H1 (cell line): ENCODE measurements around the gene INHA. TPM values are rescaled to one million over a fixed set of nuclear protein-coding genes. Genes with fewer than 3 reads are reported as not detected.

ENCODE experiments used
- CTCF ChIA-PET: fragments of 300-600 bp; sonication (Branson Sonifier 250); formaldehyde crosslinking; loops from one replicate; lab custom pipeline; 2021; ENCODE audit not compliant: partially characterized antibody; lab: Charles Lee
- POLR2A ChIA-PET: fragments of 300-600 bp; sonication (Branson Sonifier 250); formaldehyde crosslinking; loops from one replicate; lab custom pipeline; 2021; ENCODE audit warnings: inconsistent platforms; ENCODE audit not compliant: partially characterized antibody; lab: Charles Lee
- DNase-seq, 2 experiments: peaks; one replicate each; pipeline versions ENCODE4 v3.0.0 to v3.0.0-alpha.2; 2010 to 2022; ENCODE audit warnings: low spot score in 2 of 2, low read depth in 1 of 2, mixed read lengths in 1 of 2
- FAIRE-seq: peaks from 2 replicates; lab custom pipeline; 2011; peaks lifted over from hg19 to GRCh38; lab: Jason Lieb, UNC
- H2AFZ ChIP-seq: 2 replicates; pipeline ENCODE4 v1.8.1; 2012; ENCODE audit warnings: low read length, inconsistent platforms
- H2AK5ac ChIP-seq: 2 replicates; pipeline ENCODE4 v1.6.1; 2013; ENCODE audit warnings: low read depth, low read length
- H2BK120ac ChIP-seq: replicated peaks from 2 replicates; pipeline ENCODE3; 2013; ENCODE audit warnings: low read depth, low read length, inconsistent platforms
- H2BK12ac ChIP-seq: 2 replicates; pipeline ENCODE4 v1.6.1; 2013; ENCODE audit warnings: low read depth, low read length
- H2BK15ac ChIP-seq: 2 replicates; pipeline ENCODE4 v1.6.1; 2013; ENCODE audit warnings: low read length
- H2BK20ac ChIP-seq: 2 replicates; pipeline ENCODE4 v1.6.1; 2013; ENCODE audit warnings: low read length
- H2BK5ac ChIP-seq: 2 replicates; pipeline ENCODE4 v1.6.1; 2013; ENCODE audit warnings: low read depth, low read length
- H3K14ac ChIP-seq: 2 replicates; pipeline ENCODE4 v1.6.1; 2013; ENCODE audit warnings: inconsistent platforms; ENCODE audit not compliant: insufficient read length
- H3K18ac ChIP-seq: 2 replicates; pipeline ENCODE4 v1.6.1; 2013; ENCODE audit warnings: low read length; ENCODE audit errors: extremely low read depth
- H3K23ac ChIP-seq: 2 replicates; pipeline ENCODE4 v1.6.1; 2013; ENCODE audit warnings: inconsistent platforms; ENCODE audit not compliant: insufficient read length
- H3K23me2 ChIP-seq: 2 replicates; pipeline ENCODE4 v1.6.1; 2013; ENCODE audit warnings: low read depth, low read length
- H3K27ac ChIP-seq: 2 replicates; pipeline ENCODE4 v1.6.1; 2011; ENCODE audit warnings: low read depth, low read length, inconsistent platforms
- H3K27me3 ChIP-seq, 4 experiments: replicated peaks in 1 of 4; 1 replicate in 1 of 4; 2 replicates in 3 of 4; pipeline versions ENCODE4 v1.6.1 to v1.8.1; 2011 to 2013; ENCODE audit warnings: low read length in 3 of 4, mild to moderate bottlenecking in 3 of 4, inconsistent platforms in 2 of 4, mixed read lengths in 2 of 4, moderate library complexity in 1 of 4; ENCODE audit not compliant: control insufficient read depth in 3 of 4, insufficient read depth in 3 of 4; ENCODE audit errors: extremely low read depth in 1 of 4
- H3K36me3 ChIP-seq, 4 experiments: 2 replicates each; pipeline versions ENCODE4 v1.6.1 to v1.8.1; 2011 to 2013; ENCODE audit warnings: mild to moderate bottlenecking in 4 of 4, low read length in 3 of 4, moderate library complexity in 2 of 4, control low read depth in 1 of 4, inconsistent platforms in 1 of 4; ENCODE audit not compliant: insufficient read depth in 4 of 4, control insufficient read depth in 2 of 4
- H3K4ac ChIP-seq: replicated peaks from 2 replicates; pipeline ENCODE3; 2013; ENCODE audit warnings: low read length, low read depth, mixed read lengths, inconsistent platforms; ENCODE audit not compliant: insufficient read length
- H3K4me1 ChIP-seq, 4 experiments: replicated peaks in 1 of 4; 1 replicate in 1 of 4; 2 replicates in 3 of 4; pipeline versions ENCODE4 v1.6.1 to v1.8.1; 2011 to 2013; ENCODE audit warnings: low read length in 3 of 4, inconsistent platforms in 2 of 4, mixed read lengths in 1 of 4; ENCODE audit not compliant: insufficient read depth in 4 of 4, control insufficient read depth in 3 of 4
- H3K4me2 ChIP-seq, 2 experiments: 2 replicates each; pipeline versions ENCODE4 v1.6.1 to v1.8.1; 2011 to 2013; ENCODE audit warnings: low read depth in 2 of 2, low read length in 2 of 2, control low read depth in 1 of 2, inconsistent platforms in 1 of 2, mild to moderate bottlenecking in 1 of 2; ENCODE audit not compliant: insufficient read depth in 1 of 2
- H3K4me3 ChIP-seq, 4 experiments: fragments of 200-600, 300-600 bp in 1 of 4; sonication (generic), shearing (Covaris generic), sonication (Bioruptor Twin) in 1 of 4; 2 replicates each; pipeline versions ENCODE4 v1.5.1 to v1.8.1; 2011 to 2016; ENCODE audit warnings: low read length in 4 of 4, low read depth in 3 of 4, control low read depth in 2 of 4, inconsistent platforms in 2 of 4, mild to moderate bottlenecking in 2 of 4, mixed read lengths in 1 of 4, moderate library complexity in 1 of 4; ENCODE audit not compliant: insufficient read depth in 2 of 4; ENCODE audit errors: extremely low read depth in 1 of 4
- H3K56ac ChIP-seq: replicated peaks from 2 replicates; pipeline ENCODE3; 2013; ENCODE audit warnings: low read depth, mild to moderate bottlenecking, mixed read lengths, low read length, inconsistent platforms; ENCODE audit not compliant: insufficient read length
- H3K79me1 ChIP-seq: 2 replicates; pipeline ENCODE4 v1.6.1; 2013; ENCODE audit warnings: low read depth, low read length, control low read depth
- H3K79me2 ChIP-seq, 2 experiments: 2 replicates each; pipeline versions ENCODE4 v1.6.1 to v1.8.1; 2012 to 2013; ENCODE audit warnings: low read length in 2 of 2, mild to moderate bottlenecking in 2 of 2, inconsistent platforms in 1 of 2; ENCODE audit not compliant: insufficient read depth in 2 of 2, control insufficient read depth in 1 of 2
- H3K9ac ChIP-seq, 4 experiments: replicated peaks in 1 of 4; 1 replicate in 1 of 4; 2 replicates in 3 of 4; pipeline versions ENCODE4 v1.6.1 to v1.8.1; 2011 to 2013; ENCODE audit warnings: low read depth in 3 of 4, low read length in 3 of 4, control low read depth in 2 of 4, mild to moderate bottlenecking in 2 of 4, moderate library complexity in 2 of 4, inconsistent platforms in 1 of 4; ENCODE audit errors: extremely low read depth in 1 of 4
- H3K9me3 ChIP-seq, 2 experiments: 2 replicates each; pipeline versions ENCODE4 v1.6.1 to v1.8.1; 2012 to 2013; ENCODE audit warnings: mild to moderate bottlenecking in 2 of 2, moderate library complexity in 2 of 2, control low read depth in 1 of 2, inconsistent platforms in 1 of 2, low read depth in 1 of 2, low read length in 1 of 2, mixed read lengths in 1 of 2; ENCODE audit not compliant: insufficient read depth in 2 of 2
- H4K20me1 ChIP-seq, 2 experiments: replicated peaks in 1 of 2; 2 replicates each; pipeline versions ENCODE3 to v1.8.1; 2011 to 2013; ENCODE audit warnings: inconsistent platforms in 2 of 2, low read length in 2 of 2, mild to moderate bottlenecking in 1 of 2; ENCODE audit not compliant: insufficient read depth in 2 of 2, control insufficient read depth in 1 of 2
- H4K5ac ChIP-seq: 2 replicates; pipeline ENCODE4 v1.6.1; 2013; ENCODE audit warnings: low read length, low read depth, mixed read lengths, inconsistent platforms; ENCODE audit not compliant: insufficient read length
- H4K8ac ChIP-seq: 2 replicates; pipeline ENCODE4 v1.8.0; 2013; ENCODE audit warnings: mild to moderate bottlenecking, moderate library complexity, low read length, inconsistent platforms; ENCODE audit not compliant: insufficient read depth; ENCODE audit errors: extremely low read depth
- H4K91ac ChIP-seq: replicated peaks from 2 replicates; pipeline ENCODE3; 2013; ENCODE audit warnings: low read length, mixed read lengths, inconsistent platforms; ENCODE audit not compliant: insufficient read length
- BRCA1 ChIP-seq: IDR thresholded peaks from 2 replicates; pipeline ENCODE4 v1.6.1; 2012; ENCODE audit warnings: low read depth, low read length, improper control_type of control experiment
- CBX5 ChIP-seq: fragments of 300-800, 300-1000 bp; sonication (generic); IDR thresholded peaks from 2 replicates; pipeline ENCODE4 v1.7.1; 2016; ENCODE audit warnings: antibody characterized with exemption, low read length, low read depth
- HDAC6 ChIP-seq: IDR thresholded peaks from one replicate; pipeline ENCODE4 v1.7.1; 2012; ENCODE audit warnings: low read depth, mild to moderate bottlenecking, inconsistent platforms, low read length, moderate library complexity
- KDM1A ChIP-seq: fragments of 200-600, 300-600 bp; sonication (generic); IDR thresholded peaks from 2 replicates; pipeline ENCODE4 v1.7.1; 2016; ENCODE audit warnings: mild to moderate bottlenecking, low read length, borderline replicate concordance
- RAD21 ChIP-seq, 2 experiments: IDR thresholded peaks in 1 of 2; conservative IDR thresholded peaks in 1 of 2; 2 replicates each; pipeline ENCODE4 v1.6.1; 2011; ENCODE audit warnings: low read depth in 2 of 2, low read length in 2 of 2, improper control_type of control experiment in 1 of 2, inconsistent platforms in 1 of 2, mild to moderate bottlenecking in 1 of 2, moderate library complexity in 1 of 2
- SAP30 ChIP-seq: fragments of 300-600 bp; sonication (generic); IDR thresholded peaks from 2 replicates; pipeline ENCODE4 v1.7.1; 2012; ENCODE audit warnings: low read length, moderate library complexity, mild to moderate bottlenecking, inconsistent platforms; ENCODE audit not compliant: insufficient read depth, insufficient replicate concordance
- SIN3A ChIP-seq, 2 experiments: IDR thresholded peaks in 1 of 2; conservative IDR thresholded peaks in 1 of 2; 2 replicates each; pipeline ENCODE4 v1.6.1; 2011 to 2012; ENCODE audit warnings: low read length in 2 of 2, improper control_type of control experiment in 1 of 2, low read depth in 1 of 2, mild to moderate bottlenecking in 1 of 2
- SIX5 ChIP-seq: IDR thresholded peaks from 2 replicates; pipeline ENCODE4 v1.6.1; 2011; ENCODE audit warnings: mild to moderate bottlenecking, low read depth, low read length
- SP1 ChIP-seq: IDR thresholded peaks from 2 replicates; pipeline ENCODE4 v1.6.1; 2011; ENCODE audit warnings: low read depth, low read length
- SUZ12 ChIP-seq: fragments of 200-600 bp; sonication (generic); IDR thresholded peaks from 2 replicates; pipeline ENCODE4 v1.6.1; 2012; ENCODE audit warnings: mild to moderate bottlenecking, inconsistent platforms, low read length, moderate library complexity, mixed read lengths
- WGBS, 2 experiments: shearing (Covaris generic) in 1 of 2; methylation state at CpG; one replicate each; pipeline versions ENCODE4 v1.1.6 to v1.1.7; 2013 to 2015; ENCODE audit warnings: low lambda C conversion rate in 2 of 2, mixed read lengths in 2 of 2, inconsistent platforms in 1 of 2, low coverage in 1 of 2, missing lambda C conversion rate in 1 of 2; ENCODE audit not compliant: insufficient replicate concordance in 2 of 2, insufficient coverage in 1 of 2, insufficient read length in 1 of 2; ENCODE audit errors: extremely low coverage in 1 of 2, missing lambda C conversion rate in 1 of 2; 5-methylcytosine and 5-hydroxymethylcytosine counted together
- polyA plus RNA-seq, 7 experiments: library from polyadenylated mRNA; depleted of rRNA in 3 of 7; stranded (reverse) in 5 of 7; unstranded in 2 of 7; fragments of >200 nt in 5 of 7; fragments of 200-250 nt in 2 of 7; gene quantifications; 1 replicate in 5 of 7; 2 replicates in 1 of 7; 4 replicates in 1 of 7; pipeline versions ENCODE4 v1.2.1 to v1.2.3, GENCODE V29; 2011 to 2013; ENCODE audit warnings: missing spikeins in 2 of 7, mixed read lengths in 2 of 7
- total RNA-seq: library from RNA; stranded (reverse); fragmentation: NEBNext Ultra II Directional; extraction: Animal tissue kit (Norgen Biotek cat#: 25700); gene quantifications from 2 replicates; pipeline ENCODE4 v1.2.1, GENCODE V29; 2021

Gene INHA
- total and polyA plus RNA-seq, 2 of the 8 experiments (the other 6 are each of a cell fraction or from before 2014, with no cell fraction given): 0.65 to 2.7 TPM

GRCh38 chr2:219560037-219560892, 11.8 kb upstream of the INHA start:
- Histone ChIP-seq H3K9me3 (no peaks in the 10 kb centered on the region), H2BK5ac (peak overlapping the region; percentile 97), H4K20me1 (peaks cover 0 to 2% of the 10 kb centered on the region in 2 experiments), H4K8ac (peak overlapping the region; percentile 47; the same call in 1 of the 2 replicates), H3K18ac (peak overlapping the region; percentile 95; the same call in 1 of the 2 replicates), H2AFZ (no peak overlapping the region), H4K91ac (peak overlapping the region; percentile 92), H3K4me3 (no peak overlapping the region), H3K4me2 (no peak overlapping the region; a peak in 1 of 4 replicates), H2BK120ac (peak overlapping the region; percentile 65), H3K23me2 (no peaks in the 10 kb centered on the region), H3K9ac (no peak overlapping the region; a peak in 1 of 7 replicates), H3K27me3 (no peaks in the 10 kb centered on the region), H3K79me1 (0 out of 2 replicates have a peak, but pooled peaks cover 2% of the 10 kb centered on the region), H3K23ac (no peak overlapping the region), H3K27ac (peak overlapping the region; percentile 54; the same call in 1 of the 2 replicates), H3K4ac (peak overlapping the region; percentile 98), H2AK5ac (peak overlapping the region; percentile 97; the same call in 1 of the 2 replicates), H3K14ac (no peak overlapping the region), H2BK15ac (peak overlapping the region; percentile 98), H3K79me2 (peaks cover 0 to 4% of the 10 kb centered on the region in 2 experiments; a peak in 1 of 4 replicates), H3K4me1 (peaks cover 6 to 43% (median 36%) of the 10 kb centered on the region in 4 experiments), H4K5ac (no peak overlapping the region), H3K36me3 (peaks cover 0 to 29% (median 11%) of the 10 kb centered on the region in 4 experiments; a peak in 6 of 8 replicates), H2BK20ac (peak overlapping the region; percentile 97; the same call in 1 of the 2 replicates), H3K56ac (no peak overlapping the region), H2BK12ac (peak overlapping the region; percentile 100)
- 47% methylated on average over 5 of the region's 8 CpGs; no CpG with 5 or more reads in 1 of the 2 experiments for WGBS, 2 experiments
- FAIRE-seq (peak; percentile 66), DNase-seq (peak in 1 of 2 experiments; percentile 79)
- ChIA-PET CTCF (interaction anchor here (0.6 to 19.7 kb wide), 53 partner anchors 9 to 207 kb away, joined by 3 to 293 read pairs (median 4); partner anchors contain the start of genes ASIC4, CHPF, DNPEP and INHA), POLR2A (interaction anchor here (0.8 to 17.5 kb wide), 8 partner anchors 9 to 74 kb away, joined by 3 to 293 read pairs (median 32); partner anchors contain the start of genes CHPF, INHA, OBSL1 and STK11IP)
- TF ChIP-seq RAD21 (IDR thresholded peaks at IDR 0.05 in 1 of 2, conservative IDR thresholded peaks at IDR 0.05 in 1 of 2; ENCODE audit: low read depth in 2 of 2, low read length in 2 of 2): peak; percentile 36 to 41
- no peak for TF ChIP-seq KDM1A
- no peak for TF ChIP-seq CBX5
- TF ChIP-seq SUZ12: no peak
- no peak for TF ChIP-seq SIN3A (conservative IDR thresholded peaks at IDR 0.05 in 1 of 2, IDR thresholded peaks at IDR 0.05 in 1 of 2; ENCODE audit: low read depth in 1 of 2, low read length in 2 of 2)
- no peak for TF ChIP-seq BRCA1
- no peak for TF ChIP-seq SP1
- TF ChIP-seq HDAC6: no peak
- no peak for TF ChIP-seq SIX5
- no peak for TF ChIP-seq SAP30
